Esophagus muscularis mucosa (tissue), 4 donors: ENCODE measurements around the gene GADD45G. TPM values are rescaled to one million over a fixed set of nuclear protein-coding genes. Genes with fewer than 3 reads are reported as not detected.

Experiments used
- DNase-seq: peaks from one replicate; pipeline ENCODE4 v3.0.0-alpha.2; 2017; ENCODE audit errors: extremely low spot score
- H3K27ac ChIP-seq, 4 donors: fragments of 200-600 bp; sonication (generic); replicated peaks in 1 of 4; 1 replicate in 3 of 4; 2 replicates in 1 of 4; pipeline ENCODE4 v1.5.1; 2016 to 2019; ENCODE audit warnings: mild to moderate bottlenecking in 1 of 4
- H3K27me3 ChIP-seq, 4 donors: fragments of 200-600 bp; sonication (generic); one replicate each; pipeline versions ENCODE4 v1.5.1 to v1.6.0; 2016 to 2019
- H3K36me3 ChIP-seq, 4 donors: fragments of 200-600 bp; sonication (generic); one replicate each; pipeline ENCODE4 v1.5.1; 2016 to 2019
- H3K4me1 ChIP-seq, 4 donors: fragments of 200-600 bp; sonication (generic); one replicate each; pipeline ENCODE4 v1.5.1; 2016 to 2019
- H3K4me3 ChIP-seq, 4 donors: fragments of 200-600 bp; sonication (generic); 1 replicate in 2 of 4; 2 replicates in 2 of 4; pipeline ENCODE4 v1.5.1; 2016 to 2019; ENCODE audit warnings: mild to moderate bottlenecking in 4 of 4, moderate library complexity in 1 of 4
- H3K9me3 ChIP-seq, 4 donors: fragments of 200-600 bp; sonication (generic); 1 replicate in 3 of 4; 2 replicates in 1 of 4; pipeline ENCODE4 v1.5.1; 2016 to 2019
- CTCF ChIP-seq, 3 experiments: fragments of 200-600 bp in 2 of 3; fragments of 450-650 bp in 1 of 3; sonication (generic) in 2 of 3; IDR thresholded peaks; one replicate each; pipeline ENCODE4 v1.5.1; 2017 to 2019; ENCODE audit warnings: antibody characterized with exemption in 3 of 3, mild to moderate bottlenecking in 2 of 3, moderate library complexity in 1 of 3
- EP300 ChIP-seq: sonication (generic); formaldehyde crosslinking; IDR thresholded peaks from one replicate; pipeline ENCODE4 v1.6.1; 2017; ENCODE audit warnings: antibody characterized with exemption
- POLR2A ChIP-seq: fragments of 450-650 bp; IDR thresholded peaks from one replicate; pipeline ENCODE4 v1.6.1; 2017; ENCODE audit warnings: antibody characterized with exemption, moderate library complexity, mild to moderate bottlenecking, low read depth
- POLR2AphosphoS5 ChIP-seq, 2 donors: sonication (generic); formaldehyde crosslinking; IDR thresholded peaks; one replicate each; pipeline ENCODE4 v1.6.1; 2017; ENCODE audit warnings: antibody characterized with exemption in 2 of 2
- WGBS: methylation state at CpG from one replicate; pipeline ENCODE4 v1.1.5; 2018; 5-methylcytosine and 5-hydroxymethylcytosine counted together
- intact Hi-C: fragments of 100-400 bp; cut with DNase I; formaldehyde crosslinking; loops from one replicate; pipeline ENCODE4 v1.15.1; 2023
- total RNA-seq, 4 donors: library from RNA; depleted of rRNA; stranded (reverse); fragments of >200 nt; gene quantifications; one replicate each; pipeline versions ENCODE4 v1.1.0 to v1.2.1, GENCODE V29; 2016

Gene GADD45G
- total RNA-seq, 4 donors from 2014 or later, result 44.0 to 136 (median 103) TPM

- WGBS, result 89% methylated on average over 13 of the region's 15 CpGs
- no peaks in the 10 kb centered on the region for H3K4me1 ChIP-seq
- no peak overlapping the region for H3K27ac ChIP-seq
- H3K27me3 ChIP-seq, result no peaks in the 10 kb centered on the region
- TF ChIP-seq POLR2A (no peak), CTCF (IDR thresholded peaks at IDR 0.05) (no peak), EP300 (no peak), POLR2AphosphoS5 (IDR thresholded peaks at IDR 0.05) (no peak)
- H3K9me3 ChIP-seq, result no peaks in the 10 kb centered on the region
- intact Hi-C loops, result no loop called here
- H3K4me3 ChIP-seq, result no peak overlapping the region
- no peaks in the 10 kb centered on the region for H3K36me3 ChIP-seq
- DNase-seq, result peak; percentile 53
These were observed 13.3 kb upstream of the GADD45G start for GRCh38 chr9:89591274-89592212.

- intact Hi-C loops, result no loop called here
These were observed 12.5 kb upstream of the GADD45G start for GRCh38 chr9:89592213-89592815.

GRCh38 chr9:89592963-89593726 is 11.7 kb upstream of the GADD45G start:
- intact Hi-C loops, result no loop called here
- 75% methylated on average over 13 of the region's 13 CpGs for WGBS
- no peak overlapping the region for H3K27ac ChIP-seq

More at GRCh38 chr9:89592213-89592815, 12.5 kb upstream of the GADD45G start:
- peak; percentile 62 for DNase-seq
- no peak for TF ChIP-seq POLR2AphosphoS5 (IDR thresholded peaks at IDR 0.05)
- TF ChIP-seq EP300, result no peak
- no peak for TF ChIP-seq POLR2A
- no peak for TF ChIP-seq CTCF (IDR thresholded peaks at IDR 0.05)
- Histone ChIP-seq H3K27ac (no peak overlapping the region), H3K4me1 (no peaks in the 10 kb centered on the region), H3K9me3 (no peaks in the 10 kb centered on the region), H3K27me3 (no peaks in the 10 kb centered on the region), H3K4me3 (no peak overlapping the region), H3K36me3 (no peaks in the 10 kb centered on the region)
- WGBS, result 89% methylated on average over 12 of the region's 12 CpGs

More at GRCh38 chr9:89592963-89593726, 11.7 kb upstream of the GADD45G start:
- no peaks in the 10 kb centered on the region for H3K27me3 ChIP-seq
- H3K4me1 ChIP-seq, result no peaks in the 10 kb centered on the region
- H3K9me3 ChIP-seq, result no peaks in the 10 kb centered on the region
- TF ChIP-seq EP300, result no peak
- no peak for TF ChIP-seq CTCF (IDR thresholded peaks at IDR 0.05)
- no peak for TF ChIP-seq POLR2AphosphoS5 (IDR thresholded peaks at IDR 0.05)
- TF ChIP-seq POLR2A, result no peak
- no peak overlapping the region for H3K4me3 ChIP-seq
- no peaks in the 10 kb centered on the region for H3K36me3 ChIP-seq
- DNase-seq, result peak; percentile 64
